ENCODE results near the gene FCHO2.

FCHO2 gene

GRCh38 chr5:73032635-73033034, 76.8 kb downstream of the FCHO2 start:
- no peak for DNase-seq

GRCh38 chr5:73037545-73037944, 81.7 kb downstream of the FCHO2 start:
- DNase-seq, result no peak

DNA sequence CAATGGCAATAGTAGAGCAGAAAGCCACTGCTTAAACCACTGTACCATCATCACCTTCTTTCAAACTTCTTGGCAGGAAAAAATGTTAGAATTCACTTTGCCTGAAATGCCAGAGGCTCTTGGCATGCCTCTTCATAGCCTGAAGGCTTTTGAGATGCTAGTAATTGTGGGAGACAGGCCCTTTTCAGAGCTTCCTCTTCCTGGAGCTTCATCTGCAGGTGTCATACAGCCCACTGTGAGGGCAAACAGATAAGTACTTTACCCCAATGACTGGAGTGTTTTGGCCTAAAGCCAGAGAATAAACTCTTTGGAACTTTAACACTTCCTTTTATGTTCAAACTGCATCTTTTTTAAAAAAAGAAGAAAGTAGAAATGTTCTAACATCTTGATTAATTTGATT, 83.2 kb downstream of the FCHO2 start:
- DNase-seq, result no peak

GRCh38 chr5:73042993-73043392, 87.2 kb downstream of the FCHO2 start:
- no peak for DNase-seq

- DNase-seq, result no peak
Measured at GRCh38 chr5:73044546-73044945, 88.7 kb downstream of the FCHO2 start.

DNA sequence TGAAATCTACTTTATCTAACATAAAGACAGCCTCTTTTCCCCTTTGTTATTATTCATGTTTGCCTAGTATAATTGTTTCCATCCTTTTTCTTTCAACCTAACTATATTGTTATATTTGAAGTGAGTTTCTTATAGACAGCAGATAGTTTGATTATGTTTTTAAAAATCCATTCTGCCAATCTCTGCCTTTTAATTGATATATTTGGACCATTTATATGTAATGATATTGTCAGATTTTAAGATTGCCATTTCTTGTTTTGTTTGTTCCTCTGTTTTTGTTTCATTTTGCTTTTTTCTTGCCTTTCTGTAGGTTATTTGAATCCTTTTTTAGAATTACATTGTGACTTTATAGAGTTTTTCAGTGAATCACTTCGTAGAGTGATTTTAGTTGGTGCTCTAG, 89.8 kb downstream of the FCHO2 start:
- no peak for DNase-seq

- no peak for DNase-seq
Measured at GRCh38 chr5:73061593-73061992, 105.8 kb downstream of the FCHO2 start.

DNA sequence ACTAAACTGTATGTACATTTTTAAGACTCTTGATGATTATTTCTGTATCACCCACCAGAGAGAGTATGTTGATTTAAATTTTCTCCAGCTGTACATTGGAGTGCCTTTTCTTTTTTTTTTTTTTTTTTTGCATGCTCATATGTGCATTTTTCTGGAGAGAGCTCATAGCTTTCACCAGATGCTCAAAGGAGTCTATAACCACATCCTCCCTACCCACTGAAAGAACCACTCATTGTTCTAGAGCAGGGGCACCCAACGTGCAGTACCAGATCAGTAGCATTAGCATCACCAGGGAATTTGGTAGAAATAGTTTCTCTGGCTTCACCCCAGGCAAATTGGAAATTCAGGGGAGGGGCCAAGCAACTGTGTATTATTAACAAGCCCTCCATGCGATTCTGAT, 110.6 kb downstream of the FCHO2 start:
- DNase-seq, result no peak

- no peak for DNase-seq
Measured at GRCh38 chr5:73067213-73067612, 111.4 kb downstream of the FCHO2 start.

DNA sequence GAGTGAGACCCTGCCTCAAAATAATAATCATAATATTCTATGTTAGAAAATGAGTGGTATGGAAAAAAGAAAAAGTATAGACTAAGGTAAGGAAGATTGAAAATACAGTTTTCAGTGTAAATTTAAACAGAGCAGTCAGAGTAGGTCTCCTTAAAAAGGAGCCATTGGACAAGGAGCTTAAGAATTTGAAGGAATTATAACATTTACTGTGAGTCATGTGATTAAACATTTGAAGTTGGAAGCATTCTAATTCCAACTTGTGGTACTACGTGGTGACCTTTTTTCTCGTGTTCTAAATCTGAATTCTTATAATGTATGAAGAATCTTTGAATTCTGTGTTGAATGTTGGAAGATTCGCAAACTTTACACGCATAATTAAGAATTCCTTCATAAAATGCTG, 125.3 kb downstream of the FCHO2 start:
- DNase-seq, result no peak

GRCh38 chr5:73088026-73088425, 132.2 kb downstream of the FCHO2 start:
- no peak for DNase-seq

DNA sequence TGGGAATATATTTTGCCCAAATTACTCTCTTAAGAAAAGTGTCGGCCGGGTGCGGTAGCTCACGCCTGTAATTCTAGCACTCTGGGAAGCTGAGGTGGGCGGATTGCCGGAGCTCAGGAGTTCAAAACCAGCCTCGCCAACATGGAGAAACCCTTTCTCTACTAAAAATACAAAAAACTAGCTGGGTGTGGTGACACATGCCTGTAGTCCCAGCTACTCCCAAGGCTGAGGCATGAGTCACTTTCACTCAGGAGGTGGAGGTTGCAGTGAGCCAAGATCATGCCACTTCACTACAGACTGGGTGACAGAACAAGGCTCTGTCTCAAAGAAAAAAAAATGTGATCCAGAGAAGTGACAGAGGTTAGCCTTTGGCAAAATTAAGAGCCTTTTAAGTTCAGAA, 138.1 kb downstream of the FCHO2 start:
- DNase-seq, result no peak

GRCh38 chr5:73094415-73094814, 138.6 kb downstream of the FCHO2 start:
- DNase-seq, result no peak

DNA sequence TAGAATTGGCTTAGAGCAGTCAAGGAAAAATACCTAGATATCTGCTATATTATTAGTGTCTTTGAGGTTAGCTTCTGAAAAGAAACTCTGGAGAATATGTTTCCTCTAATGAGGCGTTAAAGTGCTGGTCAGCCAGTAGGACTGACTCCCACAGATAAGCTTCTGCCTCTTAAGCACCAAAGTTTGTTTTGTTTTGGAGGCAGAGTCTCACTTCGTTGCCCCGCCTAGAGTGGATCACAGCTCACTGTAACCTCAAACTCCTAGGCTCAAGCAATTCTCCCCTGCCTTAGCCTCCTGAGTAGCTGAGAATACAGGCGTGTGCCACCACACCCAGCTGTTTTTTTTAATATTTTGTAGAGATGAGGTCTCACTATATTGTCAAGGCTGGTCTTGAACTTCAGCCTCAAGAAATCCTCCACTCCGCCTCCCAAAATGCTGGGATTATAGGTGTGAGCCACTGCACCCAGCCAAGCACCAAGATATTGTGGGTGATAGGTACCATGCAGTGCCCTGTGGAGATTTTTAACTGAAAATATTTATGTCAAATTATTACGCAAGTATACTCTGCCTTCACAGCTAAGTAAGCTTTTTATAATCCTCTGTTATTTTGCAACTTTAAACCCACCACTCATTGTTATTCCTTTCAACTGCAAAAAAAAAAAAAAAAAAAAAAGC, 139.9 kb downstream of the FCHO2 start:
- DNase-seq, result no peak

DNA sequence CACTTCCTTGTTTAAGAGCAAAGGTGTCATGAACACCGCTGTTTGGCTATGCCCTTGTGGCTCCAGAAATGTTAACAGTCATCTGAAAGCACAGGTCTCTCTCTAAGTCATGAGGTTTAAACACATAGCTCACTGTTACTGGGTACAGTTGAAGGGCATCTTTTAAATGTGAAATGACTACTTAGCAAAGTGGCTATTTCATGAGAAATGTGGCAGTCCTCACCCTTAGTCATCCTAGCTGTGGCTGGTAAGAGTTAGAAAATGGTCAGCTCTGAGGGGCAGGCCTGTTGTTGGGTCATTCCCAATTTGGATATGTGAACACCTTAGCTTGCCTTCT, 140.4 kb downstream of the FCHO2 start:
- peak; percentile 19 for DNase-seq

GRCh38 chr5:73097740-73098139, 141.9 kb downstream of the FCHO2 start:
- no peak for DNase-seq

- no peak for DNase-seq
Measured at GRCh38 chr5:73100109-73100508, 144.3 kb downstream of the FCHO2 start.

DNA sequence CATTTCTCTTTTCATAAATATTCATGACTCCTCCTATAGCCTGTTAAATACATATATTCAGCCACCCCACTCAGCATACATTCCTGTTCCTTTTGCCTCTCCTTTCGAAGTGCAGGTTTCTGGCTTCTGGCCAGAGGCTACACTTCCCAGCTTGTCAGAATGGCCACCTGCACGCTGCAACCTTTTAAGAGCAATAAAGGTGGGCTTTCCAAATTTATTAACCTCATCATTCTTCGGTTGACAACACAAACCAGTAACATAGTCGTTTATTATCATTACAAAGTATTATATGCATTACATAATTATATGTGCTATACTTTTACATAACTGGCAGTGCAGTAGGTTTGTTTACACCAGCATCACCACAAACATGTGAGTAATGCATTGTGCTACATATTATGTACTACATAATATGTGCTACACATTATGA, 148.0 kb downstream of the FCHO2 start:
- no peak for DNase-seq

DNA sequence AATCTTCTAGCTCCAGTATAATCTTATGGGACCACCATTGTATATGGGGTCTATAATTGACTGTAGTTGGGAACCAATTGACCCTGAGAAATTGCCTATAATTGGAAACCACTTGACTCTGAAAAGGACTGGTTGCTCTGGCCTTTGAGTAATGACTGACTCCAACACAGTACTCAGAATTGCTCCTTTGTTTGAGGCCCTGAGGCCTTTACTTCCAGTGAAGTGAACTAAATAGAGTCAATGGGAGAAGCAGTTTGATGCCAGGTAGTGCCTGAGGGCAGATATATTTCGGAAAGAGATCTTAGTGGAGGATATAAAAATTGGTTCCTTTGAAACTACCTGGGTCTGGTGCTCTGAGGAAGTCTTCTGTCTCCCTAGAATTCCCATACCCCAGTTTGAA, 148.5 kb downstream of the FCHO2 start:
- no peak for DNase-seq

DNA sequence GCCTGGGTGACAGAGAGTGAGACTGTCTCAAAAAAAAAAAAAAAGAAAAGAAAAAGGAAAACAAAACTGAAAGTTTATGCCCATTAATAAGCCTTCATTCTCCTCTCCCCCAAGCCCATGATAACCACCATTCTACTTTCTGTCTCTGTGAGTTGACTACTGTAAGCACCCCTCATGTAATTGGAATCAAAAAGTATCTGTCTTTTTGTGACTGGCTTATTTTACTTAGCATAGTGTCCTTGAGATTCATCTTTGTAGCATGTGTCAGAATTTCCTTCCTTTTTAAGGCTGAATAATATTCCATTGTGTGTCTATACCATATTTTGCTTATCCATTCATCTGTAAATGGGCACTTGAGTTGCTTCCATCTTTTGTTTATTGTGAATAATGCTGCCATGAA, 150.5 kb downstream of the FCHO2 start:
- no peak for DNase-seq

GRCh38 chr5:73110190-73110589, 154.3 kb downstream of the FCHO2 start:
- no peak for DNase-seq

- no peak for DNase-seq
Measured at GRCh38 chr5:73111536-73111935, 155.7 kb downstream of the FCHO2 start.

- DNase-seq, result no peak
Measured at GRCh38 chr5:73112359-73112758, 156.5 kb downstream of the FCHO2 start.

DNA sequence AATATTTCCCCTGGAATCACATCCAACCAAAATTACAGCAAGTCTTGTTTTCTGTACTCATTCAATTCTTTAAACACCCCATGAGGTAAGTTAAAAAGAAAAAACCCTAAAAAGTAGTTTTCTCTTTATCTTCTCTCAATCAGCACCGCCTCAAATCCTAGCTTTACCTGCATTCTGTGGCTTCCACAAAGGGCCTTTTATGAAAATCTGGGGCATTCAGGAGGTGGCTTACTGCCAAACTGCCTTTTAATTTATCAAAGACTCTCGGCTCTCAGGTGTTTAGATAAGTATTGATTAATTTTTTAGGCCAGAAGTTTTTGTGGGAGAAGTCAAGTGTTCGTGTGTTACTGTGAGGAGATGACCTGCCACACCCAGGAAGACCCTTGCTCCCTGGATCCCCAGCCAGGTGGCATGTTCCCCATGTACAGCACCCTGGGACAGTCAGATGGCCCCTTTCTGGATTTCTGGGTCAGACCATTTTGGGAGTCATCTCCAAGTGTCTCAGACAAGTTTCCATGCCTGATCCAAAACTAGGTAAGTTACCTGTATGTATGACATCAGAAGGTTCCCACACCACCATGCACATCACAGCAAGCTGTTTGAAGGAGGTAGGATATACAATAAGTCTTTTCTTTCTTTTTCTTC, 158.3 kb downstream of the FCHO2 start:
- no peak for DNase-seq

DNA sequence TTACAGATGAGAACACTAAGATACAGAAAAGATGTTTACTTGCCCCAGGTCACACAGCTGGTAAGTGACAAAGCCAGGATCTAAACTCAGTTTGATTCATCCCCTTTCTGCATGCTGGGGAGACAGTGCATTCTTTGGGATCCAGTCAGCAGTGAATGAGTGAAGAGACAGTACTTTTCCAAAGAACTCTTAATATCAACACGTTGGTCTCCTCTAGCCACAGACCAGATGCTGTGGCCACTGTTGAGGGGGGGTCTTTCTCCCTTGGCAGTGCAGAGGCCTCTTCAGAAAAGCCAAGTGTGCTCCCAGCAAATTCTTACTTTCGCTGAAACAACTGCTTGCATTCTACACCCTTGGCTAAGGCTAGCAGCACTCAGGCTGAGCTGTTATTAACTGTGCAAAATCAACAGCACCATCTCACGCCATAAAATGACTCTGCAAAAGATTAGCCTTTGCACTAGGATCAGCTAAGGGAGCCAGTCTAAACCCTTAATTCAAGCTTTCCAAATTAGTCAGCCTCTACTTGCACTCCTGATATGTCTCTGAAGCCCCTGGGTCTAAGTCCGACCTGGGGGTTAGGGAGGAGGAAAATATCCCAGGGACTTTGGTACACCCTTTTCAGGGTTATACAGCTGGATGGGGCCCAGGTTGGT, 159.7 kb downstream of the FCHO2 start:
- DNase-seq, result no peak

Data from CD4-positive, alpha-beta T cell treated with Interleukin-10 for 1 hour (primary cell).